A673 (cell line): ENCODE measurements around the gene GOLGA6D.
"Not testable (repeated sequence)": the region's sequence is repeated elsewhere in the genome, so short reads cannot be mapped to it uniquely, and the experiment has no call there.

Experiments
- EZH2 ChIP-seq: fragments of 200-600 bp; sonication (generic); IDR thresholded peaks from 2 replicates; pipeline ENCODE4 v1.6.1; 2017; ENCODE audit warnings: borderline replicate concordance, low read depth, mild to moderate bottlenecking, mixed read lengths, antibody characterized with exemption, low read length; ENCODE audit not compliant: poor library complexity, severe bottlenecking
- TF ChIP-seq, protein P1 (sequence below): fragments of 300-800, 200-600 bp; sonication (generic); conservative IDR thresholded peaks from 2 replicates; pipeline ENCODE4 v1.5.1; 2017; ENCODE audit warnings: low read depth, mild to moderate bottlenecking, antibody characterized with exemption, low read length, moderate library complexity, mixed read lengths

DNA sequence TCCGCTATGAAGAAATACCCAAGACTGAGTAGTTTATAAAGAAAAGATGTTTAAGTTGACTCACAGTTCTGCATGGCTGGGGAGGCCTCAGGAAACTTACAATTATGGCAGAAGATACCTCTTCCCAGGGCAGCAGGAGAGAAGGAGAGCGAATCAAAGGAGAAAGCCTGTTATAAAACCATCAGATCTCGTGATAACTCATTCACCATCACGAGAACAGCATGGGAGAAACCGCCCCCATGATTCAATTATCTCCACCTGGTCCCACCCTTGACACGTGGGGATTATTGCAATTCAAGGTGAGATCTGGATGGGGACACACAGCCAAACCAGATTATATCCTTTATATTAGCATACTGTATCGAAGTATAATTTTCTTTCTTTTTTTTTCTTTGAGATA is 49.5 kb downstream of the GOLGA6D start:
- TF ChIP-seq, protein P1, sequence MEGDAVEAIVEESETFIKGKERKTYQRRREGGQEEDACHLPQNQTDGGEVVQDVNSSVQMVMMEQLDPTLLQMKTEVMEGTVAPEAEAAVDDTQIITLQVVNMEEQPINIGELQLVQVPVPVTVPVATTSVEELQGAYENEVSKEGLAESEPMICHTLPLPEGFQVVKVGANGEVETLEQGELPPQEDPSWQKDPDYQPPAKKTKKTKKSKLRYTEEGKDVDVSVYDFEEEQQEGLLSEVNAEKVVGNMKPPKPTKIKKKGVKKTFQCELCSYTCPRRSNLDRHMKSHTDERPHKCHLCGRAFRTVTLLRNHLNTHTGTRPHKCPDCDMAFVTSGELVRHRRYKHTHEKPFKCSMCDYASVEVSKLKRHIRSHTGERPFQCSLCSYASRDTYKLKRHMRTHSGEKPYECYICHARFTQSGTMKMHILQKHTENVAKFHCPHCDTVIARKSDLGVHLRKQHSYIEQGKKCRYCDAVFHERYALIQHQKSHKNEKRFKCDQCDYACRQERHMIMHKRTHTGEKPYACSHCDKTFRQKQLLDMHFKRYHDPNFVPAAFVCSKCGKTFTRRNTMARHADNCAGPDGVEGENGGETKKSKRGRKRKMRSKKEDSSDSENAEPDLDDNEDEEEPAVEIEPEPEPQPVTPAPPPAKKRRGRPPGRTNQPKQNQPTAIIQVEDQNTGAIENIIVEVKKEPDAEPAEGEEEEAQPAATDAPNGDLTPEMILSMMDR = not testable (repeated sequence)
- TF ChIP-seq EZH2 = not testable (repeated sequence)
